Activated CD8-positive, alpha-beta T cell treated with anti-CD3 and anti-CD28 coated beads for 36 hours (primary cell): ENCODE measurements around the gene ERBB4. TPM values are rescaled to one million over a fixed set of nuclear protein-coding genes. Genes with fewer than 3 reads are reported as not detected.

ENCODE experiments used
- ATAC-seq: fragments of 200-7000 bp; cut with Tn5 transposase; one replicate; pipeline ENCODE4 v1.10.0; 2021; ENCODE audit warnings: mild to moderate bottlenecking, moderate library complexity
- CTCF ChIA-PET: fragments of 350-600 bp; sonication (Branson Sonifier 250); formaldehyde crosslinking; loops from one replicate; lab custom pipeline; 2021; ENCODE audit warnings: antibody characterized with exemption; lab: Charles Lee
- POLR2A ChIA-PET: fragments of 350-600 bp; sonication (Branson Sonifier 250); formaldehyde crosslinking; loops from one replicate; lab custom pipeline; 2021; ENCODE audit warnings: antibody characterized with exemption; lab: Charles Lee
- DNase-seq: peaks from one replicate; pipeline ENCODE4 v3.0.0-alpha.2; 2020
- H3K27ac Mint-ChIP-seq: one replicate; pipeline ENCODE4 v1.8.0; 2021; ENCODE audit warnings: mild to moderate bottlenecking, mixed read lengths
- H3K27me3 Mint-ChIP-seq: one replicate; pipeline ENCODE4 v1.8.0; 2021; ENCODE audit warnings: mixed read lengths
- H3K36me3 Mint-ChIP-seq: one replicate; pipeline ENCODE4 v1.8.0; 2021; ENCODE audit warnings: low read depth, mixed read lengths
- H3K4me1 Mint-ChIP-seq: one replicate; pipeline ENCODE4 v1.8.0; 2021; ENCODE audit warnings: low read depth, mixed read lengths
- H3K4me3 Mint-ChIP-seq: one replicate; pipeline ENCODE4 v1.8.0; 2021; ENCODE audit warnings: mild to moderate bottlenecking, moderate library complexity, mixed read lengths
- H3K9me3 Mint-ChIP-seq: one replicate; pipeline ENCODE4 v1.8.0; 2021; ENCODE audit warnings: mixed read lengths
- intact Hi-C: fragments of 100-400 bp; cut with micrococcal nuclease; formaldehyde crosslinking; loops from one replicate; pipeline ENCODE4 v1.10.0; 2022
- total RNA-seq, 2 experiments: library from RNA; stranded (reverse); gene quantifications; one replicate each; pipeline ENCODE4 v1.2.3, GENCODE V29; 2021
- TF ChIP-seq, protein P1 (sequence below): fragments of 200-600 bp; IDR thresholded peaks from one replicate; pipeline ENCODE4 v1.8.0; 2022; ENCODE audit warnings: antibody characterized with exemption, mild to moderate bottlenecking

The ERBB4 gene
- total RNA-seq, 2 experiments from 2014 or later, result not detected

DNA sequence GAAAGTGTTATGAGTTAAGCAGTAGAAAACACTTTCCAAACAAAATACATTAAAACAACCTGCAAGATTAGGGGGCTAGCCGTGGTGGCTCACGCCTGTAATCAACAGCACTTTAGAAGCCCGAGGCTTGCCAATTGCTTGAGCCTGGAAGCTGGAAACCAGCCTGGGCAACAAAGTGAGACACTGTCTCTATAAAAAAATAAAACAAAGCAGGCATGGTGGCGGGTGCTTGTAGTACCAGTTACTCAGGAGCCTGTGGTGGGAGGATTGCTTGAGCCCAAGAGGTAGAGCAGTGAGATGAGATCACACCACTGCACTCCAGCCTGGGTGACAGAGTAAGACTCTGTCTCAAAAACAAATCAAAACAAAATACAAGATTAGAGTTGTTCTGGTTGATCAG is 208.3 kb downstream of the ERBB4 start:
- H3K27ac Mint-ChIP-seq, result no peak overlapping the region
- TF ChIP-seq, protein P1, sequence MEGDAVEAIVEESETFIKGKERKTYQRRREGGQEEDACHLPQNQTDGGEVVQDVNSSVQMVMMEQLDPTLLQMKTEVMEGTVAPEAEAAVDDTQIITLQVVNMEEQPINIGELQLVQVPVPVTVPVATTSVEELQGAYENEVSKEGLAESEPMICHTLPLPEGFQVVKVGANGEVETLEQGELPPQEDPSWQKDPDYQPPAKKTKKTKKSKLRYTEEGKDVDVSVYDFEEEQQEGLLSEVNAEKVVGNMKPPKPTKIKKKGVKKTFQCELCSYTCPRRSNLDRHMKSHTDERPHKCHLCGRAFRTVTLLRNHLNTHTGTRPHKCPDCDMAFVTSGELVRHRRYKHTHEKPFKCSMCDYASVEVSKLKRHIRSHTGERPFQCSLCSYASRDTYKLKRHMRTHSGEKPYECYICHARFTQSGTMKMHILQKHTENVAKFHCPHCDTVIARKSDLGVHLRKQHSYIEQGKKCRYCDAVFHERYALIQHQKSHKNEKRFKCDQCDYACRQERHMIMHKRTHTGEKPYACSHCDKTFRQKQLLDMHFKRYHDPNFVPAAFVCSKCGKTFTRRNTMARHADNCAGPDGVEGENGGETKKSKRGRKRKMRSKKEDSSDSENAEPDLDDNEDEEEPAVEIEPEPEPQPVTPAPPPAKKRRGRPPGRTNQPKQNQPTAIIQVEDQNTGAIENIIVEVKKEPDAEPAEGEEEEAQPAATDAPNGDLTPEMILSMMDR, result no peak
- H3K9me3 Mint-ChIP-seq, result no peaks in the 10 kb centered on the region
- H3K36me3 Mint-ChIP-seq, result no peaks in the 10 kb centered on the region
- no peaks in the 10 kb centered on the region for H3K27me3 Mint-ChIP-seq
- no peaks in the 10 kb centered on the region for H3K4me1 Mint-ChIP-seq
- ChIA-PET CTCF (no interaction called here), POLR2A (no interaction called here)
- H3K4me3 Mint-ChIP-seq, result no peak overlapping the region
- ATAC-seq, result no peak
- DNase-seq, result no peak
- intact Hi-C loops, result no loop called here

GRCh38 chr2:212328712-212329496 is 209.7 kb downstream of the ERBB4 start:
- Mint-ChIP-seq H3K27me3 (no peaks in the 10 kb centered on the region), H3K36me3 (no peaks in the 10 kb centered on the region), H3K4me1 (no peaks in the 10 kb centered on the region), H3K9me3 (no peaks in the 10 kb centered on the region), H3K4me3 (no peak overlapping the region), H3K27ac (no peak overlapping the region)
- ATAC-seq, result no peak
- ChIA-PET CTCF (no interaction called here), POLR2A (no interaction called here)
- intact Hi-C loops, result no loop called here
- DNase-seq, result no peak
- TF ChIP-seq, protein P1, result no peak

- Mint-ChIP-seq H3K4me1 (no peaks in the 10 kb centered on the region), H3K4me3 (no peak overlapping the region), H3K27me3 (no peaks in the 10 kb centered on the region), H3K9me3 (no peaks in the 10 kb centered on the region), H3K36me3 (no peaks in the 10 kb centered on the region), H3K27ac (no peak overlapping the region)
- DNase-seq (no peak), ATAC-seq (no peak)
- intact Hi-C loops, result no loop called here
- ChIA-PET POLR2A (no interaction called here), CTCF (no interaction called here)
- TF ChIP-seq, protein P1, result no peak
Measured at GRCh38 chr2:212328136-212328535, 210.5 kb downstream of the ERBB4 start.

DNA sequence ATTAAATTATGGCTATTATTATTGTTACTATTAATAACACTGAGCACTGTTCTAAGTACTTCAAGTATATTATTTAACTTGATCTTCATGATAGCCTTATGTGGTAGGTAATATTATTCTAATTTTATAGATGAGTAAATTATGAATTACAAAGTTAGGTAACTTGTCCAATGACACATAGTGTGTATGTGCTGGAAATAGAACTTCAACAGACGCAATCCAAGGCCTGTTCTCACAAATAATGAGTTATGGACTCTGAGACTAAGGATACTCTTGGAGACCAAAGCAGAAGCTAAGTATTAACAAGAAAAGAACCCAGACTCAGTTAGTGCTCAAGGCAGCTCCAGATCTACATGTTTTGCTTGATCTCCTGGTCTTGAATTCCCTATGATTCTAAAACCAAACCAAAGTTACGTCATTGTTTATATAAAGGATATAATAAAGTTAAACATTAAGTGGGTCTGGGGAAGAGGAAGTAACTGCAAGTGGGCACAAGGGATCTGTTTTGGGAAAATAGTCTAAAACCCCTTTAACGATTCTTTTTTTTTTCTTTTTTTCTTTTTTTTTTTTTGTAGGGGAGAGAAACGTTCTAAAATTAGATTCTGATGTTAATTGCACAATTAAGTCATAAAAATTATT is 211.3 kb downstream of the ERBB4 start:
- Mint-ChIP-seq H3K36me3 (no peaks in the 10 kb centered on the region), H3K27me3 (no peaks in the 10 kb centered on the region), H3K27ac (no peak overlapping the region), H3K9me3 (no peaks in the 10 kb centered on the region), H3K4me3 (no peak overlapping the region), H3K4me1 (no peaks in the 10 kb centered on the region)
- no peak for DNase-seq
- CTCF ChIA-PET, result no interaction called here
- TF ChIP-seq, protein P1, result no peak
- intact Hi-C loops, result no loop called here
- POLR2A ChIA-PET, result no interaction called here
- no peak for ATAC-seq

- ChIA-PET CTCF (no interaction called here), POLR2A (no interaction called here)
- Mint-ChIP-seq H3K36me3 (no peaks in the 10 kb centered on the region), H3K27ac (no peak overlapping the region), H3K4me1 (no peaks in the 10 kb centered on the region), H3K4me3 (no peak overlapping the region), H3K9me3 (no peaks in the 10 kb centered on the region), H3K27me3 (no peaks in the 10 kb centered on the region)
- no peak for DNase-seq
- TF ChIP-seq, protein P1, result no peak
- intact Hi-C loops, result no loop called here
- ATAC-seq, result no peak
Measured at GRCh38 chr2:212318636-212319035, 220.0 kb downstream of the ERBB4 start.
